SK-N-MC (cell line): ENCODE measurements around the gene ZNF407.

Experiments used
- DNase-seq: peaks from one replicate; pipeline ENCODE4 v3.0.0-alpha.2; 2011; ENCODE audit warnings: low read depth, low spot score
- H3K27ac ChIP-seq: fragments of 200-600 bp; sonication (generic); 2 replicates; pipeline ENCODE4 v1.5.1; 2016; ENCODE audit warnings: mixed run types
- H3K36me3 ChIP-seq: fragments of 200-600 bp; sonication (generic); 2 replicates; pipeline ENCODE4 v1.6.1; 2017; ENCODE audit warnings: antibody characterized with exemption, low read length, mixed read lengths; ENCODE audit not compliant: insufficient read depth
- H3K4me3 ChIP-seq: fragments of 200-600 bp; sonication (generic); 2 replicates; pipeline ENCODE4 v1.5.1; 2016
- H3K9ac ChIP-seq: fragments of 200-600 bp; sonication (generic); 2 replicates; pipeline ENCODE4 v1.8.0; 2017; ENCODE audit warnings: mixed run types, mixed read lengths; ENCODE audit not compliant: insufficient read length
- H3K9me3 ChIP-seq: fragments of 200-600 bp; sonication (generic); 2 replicates; pipeline ENCODE4 v1.6.1; 2017; ENCODE audit warnings: low read depth, mild to moderate bottlenecking, antibody characterized with exemption, low read length, moderate library complexity, mixed read lengths
- EZH2 ChIP-seq: fragments of 200-600 bp; sonication (generic); IDR thresholded peaks from one replicate; pipeline ENCODE4 v1.6.1; 2017; ENCODE audit warnings: antibody characterized with exemption
- FOXP2 ChIP-seq: optimal IDR thresholded peaks from 2 replicates; pipeline ENCODE3; 2011; ENCODE audit warnings: mild to moderate bottlenecking, moderate library complexity; ENCODE audit not compliant: insufficient read depth; ENCODE audit errors: extremely low read length, control extremely low read depth
- POLR2AphosphoS5 ChIP-seq: IDR thresholded peaks from 2 replicates; pipeline ENCODE4 v1.6.1; 2012; ENCODE audit warnings: mild to moderate bottlenecking, low read depth, low read length, borderline replicate concordance

The ZNF407 gene

DNA sequence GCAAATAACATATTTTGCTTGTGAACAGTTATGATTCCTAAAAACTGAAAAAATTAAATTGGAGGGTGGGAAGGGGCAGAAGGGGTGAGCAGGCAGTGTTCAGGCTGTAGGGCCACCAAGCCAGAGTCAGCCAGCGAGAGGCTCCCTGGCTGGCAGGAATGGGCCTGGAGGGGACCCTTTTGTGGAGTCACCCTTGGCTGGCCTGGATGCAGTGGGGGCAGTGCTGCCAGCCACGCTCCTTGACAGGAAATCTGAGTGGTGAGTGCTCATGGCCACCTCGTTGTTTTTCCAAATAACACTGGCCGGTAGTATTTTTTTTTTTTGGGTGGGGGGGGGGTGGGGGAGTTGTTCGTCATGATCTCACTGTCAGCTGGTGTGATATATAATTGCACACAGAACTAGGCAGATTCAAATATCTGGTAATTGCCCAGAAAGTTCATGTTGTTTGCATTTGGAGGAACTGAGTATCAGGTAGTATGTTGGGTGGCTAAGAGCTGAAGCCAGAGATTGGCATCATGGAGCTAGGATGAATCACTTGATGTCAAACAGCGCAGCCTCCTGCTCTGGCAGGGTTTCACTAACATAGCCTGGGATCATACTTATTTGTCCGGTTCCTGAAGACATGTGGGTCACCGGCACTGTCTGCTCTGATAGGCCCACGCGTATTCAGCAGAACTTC lies 451.2 kb downstream of the ZNF407 start:
- TF ChIP-seq FOXP2 (no peak), POLR2AphosphoS5 (no peak), EZH2 (no peak)
- Histone ChIP-seq H3K27ac (no peak overlapping the region), H3K4me3 (no peak overlapping the region), H3K36me3 (no peaks in the 10 kb centered on the region), H3K9ac (no peak overlapping the region), H3K9me3 (no peaks in the 10 kb centered on the region)
- no peak for DNase-seq

DNA sequence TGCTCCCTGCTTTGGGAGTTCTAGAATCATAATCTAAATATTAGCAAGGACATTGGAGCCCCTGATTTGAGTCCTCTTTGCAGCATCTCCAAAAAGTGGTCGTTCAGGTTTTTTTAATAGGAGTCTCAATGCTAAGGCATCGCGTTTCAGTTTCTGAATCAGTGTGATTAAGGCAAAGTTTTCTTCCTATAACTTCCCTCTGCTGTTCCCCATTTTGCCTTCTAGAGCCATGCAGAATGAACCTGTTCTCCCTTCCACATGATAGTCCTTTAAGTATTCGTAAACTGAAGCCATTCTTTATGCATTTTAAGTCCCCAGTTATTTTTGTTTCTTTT lies 451.8 kb downstream of the ZNF407 start:
- Histone ChIP-seq H3K27ac (no peak overlapping the region), H3K9ac (no peak overlapping the region), H3K4me3 (no peak overlapping the region), H3K9me3 (no peaks in the 10 kb centered on the region), H3K36me3 (no peaks in the 10 kb centered on the region)
- no peak for DNase-seq
- TF ChIP-seq POLR2AphosphoS5 (no peak), FOXP2 (no peak), EZH2 (no peak)

DNA sequence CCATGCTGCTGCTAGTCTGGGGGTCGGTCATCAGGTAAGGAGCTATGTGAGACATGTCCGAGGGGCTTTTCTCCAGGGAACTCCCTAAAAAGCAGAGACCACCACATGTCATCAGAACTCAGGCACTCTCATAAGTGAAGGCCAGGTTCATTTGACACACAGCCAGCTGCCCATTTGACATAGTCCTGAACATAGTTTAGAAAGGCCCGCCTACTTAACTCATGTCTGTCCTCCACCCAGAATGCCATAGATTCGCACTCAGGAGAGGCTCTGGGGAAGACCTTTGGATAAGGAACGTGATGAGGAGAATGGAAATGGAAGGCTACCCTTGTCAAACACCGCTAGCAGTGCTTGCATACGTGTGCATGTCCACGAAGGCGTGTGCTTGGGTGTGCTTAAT lies 454.1 kb downstream of the ZNF407 start:
- no peak for TF ChIP-seq FOXP2
- TF ChIP-seq EZH2, result no peak
- no peak for TF ChIP-seq POLR2AphosphoS5
- no peak overlapping the region for H3K4me3 ChIP-seq
- H3K27ac ChIP-seq, result no peak overlapping the region
- no peak overlapping the region for H3K9ac ChIP-seq
- no peaks in the 10 kb centered on the region for H3K9me3 ChIP-seq
- no peaks in the 10 kb centered on the region for H3K36me3 ChIP-seq
- no peak for DNase-seq

DNA sequence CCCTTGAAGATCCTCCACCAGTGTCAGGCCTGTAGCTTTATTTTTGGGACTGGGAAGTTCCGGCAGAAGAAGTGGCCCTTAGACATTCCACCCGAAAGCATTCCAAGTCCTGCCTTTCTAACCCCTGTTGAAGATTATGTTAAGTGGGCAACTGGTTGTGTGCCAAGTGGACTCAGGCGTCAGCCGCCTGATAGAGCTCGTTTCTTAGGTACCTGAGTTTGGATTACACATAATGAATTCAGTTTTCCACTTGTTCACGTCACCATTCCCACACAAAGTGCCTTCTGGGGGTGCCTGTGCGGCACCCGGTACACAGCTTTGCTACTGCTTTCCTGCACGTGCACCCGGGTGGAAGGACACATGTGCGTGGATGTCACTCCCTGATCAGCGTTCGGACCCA lies 454.8 kb downstream of the ZNF407 start:
- no peaks in the 10 kb centered on the region for H3K9me3 ChIP-seq
- TF ChIP-seq EZH2 (no peak), FOXP2 (no peak), POLR2AphosphoS5 (no peak)
- no peak overlapping the region for H3K27ac ChIP-seq
- H3K36me3 ChIP-seq, result no peaks in the 10 kb centered on the region
- H3K9ac ChIP-seq, result no peak overlapping the region
- no peak for DNase-seq
- H3K4me3 ChIP-seq, result no peak overlapping the region

DNA sequence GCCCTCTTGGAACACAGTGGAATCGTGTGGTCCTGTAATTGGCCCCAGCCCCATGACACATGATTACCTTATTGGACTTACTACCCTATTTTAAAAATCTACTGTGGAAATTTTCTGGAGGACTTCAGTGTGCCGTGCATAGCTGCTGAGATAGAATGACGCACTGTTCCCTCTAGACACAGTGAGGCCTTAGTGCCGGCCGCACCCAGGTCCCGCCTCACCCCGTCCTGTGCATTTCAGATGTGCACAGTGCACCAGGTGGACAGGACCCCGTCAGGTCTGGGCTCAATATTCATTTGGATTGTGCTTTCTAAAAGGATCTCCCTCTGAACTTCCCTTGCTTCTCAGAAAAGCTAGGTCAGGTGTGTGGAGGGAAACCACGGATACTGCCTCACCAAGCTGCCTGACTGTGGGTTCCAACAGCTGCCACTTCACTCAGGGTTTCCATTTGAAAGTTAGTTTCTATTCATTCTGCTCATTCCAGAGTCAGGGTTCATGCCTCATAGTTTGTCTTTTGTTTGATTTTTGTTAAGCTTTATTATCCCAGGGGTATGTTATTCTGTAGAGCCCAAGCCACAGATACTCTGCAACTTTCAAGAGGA lies 455.5 kb downstream of the ZNF407 start:
- no peak for DNase-seq
- Histone ChIP-seq H3K27ac (no peak overlapping the region), H3K36me3 (no peaks in the 10 kb centered on the region), H3K4me3 (no peak overlapping the region), H3K9ac (no peak overlapping the region), H3K9me3 (no peaks in the 10 kb centered on the region)
- no peak for TF ChIP-seq EZH2
- no peak for TF ChIP-seq POLR2AphosphoS5
- no peak for TF ChIP-seq FOXP2

DNA sequence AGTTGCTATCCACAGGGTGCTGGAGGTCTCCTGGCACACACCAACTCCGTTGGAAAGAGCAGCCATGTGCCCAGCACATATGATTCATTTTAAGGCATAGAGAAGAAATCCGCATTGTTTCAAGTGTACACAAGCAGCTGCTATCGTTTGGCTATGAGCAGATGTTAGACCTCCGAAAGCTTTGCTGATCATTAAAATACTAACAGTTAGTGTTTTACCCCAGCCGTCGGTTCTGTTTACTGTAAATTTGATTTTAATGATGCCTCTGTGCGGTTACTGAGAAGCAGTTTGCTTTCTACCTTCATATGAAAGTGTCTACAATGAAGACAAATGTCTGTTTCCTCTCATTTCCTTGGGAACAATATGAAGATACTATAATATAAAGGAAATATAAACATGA lies 456.4 kb downstream of the ZNF407 start:
- Histone ChIP-seq H3K9ac (no peak overlapping the region), H3K9me3 (no peaks in the 10 kb centered on the region), H3K27ac (no peak overlapping the region), H3K4me3 (no peak overlapping the region), H3K36me3 (no peaks in the 10 kb centered on the region)
- no peak for DNase-seq
- TF ChIP-seq FOXP2, result no peak
- no peak for TF ChIP-seq EZH2
- no peak for TF ChIP-seq POLR2AphosphoS5

DNA sequence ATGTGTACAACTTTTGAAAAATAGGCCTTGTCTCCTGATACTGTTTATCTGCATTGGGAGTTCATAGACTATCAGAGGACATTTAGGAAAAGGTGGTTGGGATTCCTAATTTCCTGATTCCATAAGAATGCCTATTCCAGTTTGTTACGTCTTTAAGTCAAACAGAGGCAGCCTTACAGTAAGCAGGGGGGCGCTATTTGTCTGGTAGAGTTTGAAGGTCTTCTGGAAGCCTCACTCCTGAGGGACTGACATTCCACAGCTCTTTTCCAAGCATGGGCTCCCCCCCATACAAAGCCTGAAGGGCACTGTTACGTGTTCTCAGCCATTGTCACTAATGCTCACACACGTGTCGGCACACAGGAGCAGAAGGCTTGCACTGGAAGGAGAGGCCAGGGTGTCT lies 456.9 kb downstream of the ZNF407 start:
- DNase-seq, result no peak
- Histone ChIP-seq H3K9me3 (no peaks in the 10 kb centered on the region), H3K9ac (no peak overlapping the region), H3K36me3 (no peaks in the 10 kb centered on the region), H3K4me3 (no peak overlapping the region), H3K27ac (no peak overlapping the region)
- TF ChIP-seq POLR2AphosphoS5, result no peak
- TF ChIP-seq FOXP2, result no peak
- TF ChIP-seq EZH2, result no peak

DNA sequence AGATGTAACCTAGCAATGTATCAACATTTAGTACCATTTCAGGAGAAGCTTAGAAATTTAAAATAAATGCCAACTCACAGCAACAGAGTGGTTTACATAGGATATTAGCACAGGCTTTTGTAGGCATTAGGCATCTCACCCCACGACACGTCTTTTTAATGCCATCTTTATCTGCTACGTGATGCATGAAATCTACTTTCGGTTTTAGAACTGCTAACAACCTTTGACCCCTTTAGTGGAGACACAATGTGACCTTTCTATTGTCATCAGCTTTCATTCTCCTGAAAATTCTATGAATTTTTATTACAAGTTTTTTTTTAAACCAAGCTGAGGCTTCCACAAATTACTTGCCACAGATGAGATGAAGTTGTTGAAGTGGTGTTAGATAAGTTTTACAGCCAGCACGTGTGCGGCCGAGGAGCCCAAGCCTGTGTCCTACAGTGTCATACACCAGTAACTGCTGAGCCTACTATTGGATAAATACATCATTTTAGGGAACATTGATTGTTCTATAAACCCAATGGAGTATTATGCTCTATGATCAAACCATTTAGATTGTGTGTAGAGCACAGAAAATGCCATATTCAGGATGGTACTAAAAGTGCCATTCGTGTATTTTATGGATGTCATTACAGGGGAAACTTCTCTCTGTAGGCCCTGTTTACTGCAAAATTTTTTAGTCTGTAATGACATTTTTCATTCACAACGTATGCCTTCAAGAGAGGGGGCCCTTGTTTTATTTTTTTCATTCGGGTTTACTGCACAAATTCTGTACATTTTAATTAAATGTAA lies 459.7 kb downstream of the ZNF407 start:
- no peak overlapping the region for H3K9ac ChIP-seq
- H3K4me3 ChIP-seq, result no peak overlapping the region
- TF ChIP-seq POLR2AphosphoS5 (no peak), EZH2 (no peak), FOXP2 (no peak)
- no peak overlapping the region for H3K27ac ChIP-seq
- H3K9me3 ChIP-seq, result no peaks in the 10 kb centered on the region
- H3K36me3 ChIP-seq, result no peaks in the 10 kb centered on the region
- no peak for DNase-seq

DNA sequence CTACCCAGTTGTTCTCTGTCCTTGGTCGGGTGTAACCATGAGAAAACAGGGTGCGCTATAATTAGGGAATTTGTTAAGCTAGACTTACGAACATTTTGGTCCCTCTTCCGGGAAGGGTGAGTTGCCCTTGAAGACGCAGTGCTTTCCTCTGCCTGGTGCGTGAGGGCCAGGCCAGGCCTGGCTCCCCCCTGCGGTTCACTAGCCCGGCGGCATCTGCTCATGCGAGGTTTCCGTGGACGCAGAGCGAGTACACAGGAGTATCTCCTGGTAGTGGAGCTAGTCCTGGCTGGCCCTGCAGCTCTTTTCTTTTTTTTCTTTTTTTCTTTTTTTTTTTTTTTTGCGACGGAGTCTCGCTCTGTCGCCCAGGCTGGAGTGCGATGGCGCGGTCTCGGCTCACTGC lies 462.5 kb downstream of the ZNF407 start:
- DNase-seq, result no peak
- no peak overlapping the region for H3K9ac ChIP-seq
- TF ChIP-seq FOXP2, result no peak
- TF ChIP-seq EZH2, result no peak
- TF ChIP-seq POLR2AphosphoS5, result no peak
- no peaks in the 10 kb centered on the region for H3K9me3 ChIP-seq
- H3K27ac ChIP-seq, result no peak overlapping the region
- no peaks in the 10 kb centered on the region for H3K36me3 ChIP-seq
- no peak overlapping the region for H3K4me3 ChIP-seq
